Activated CD4-positive, alpha-beta T cell treated with anti-CD3 and anti-CD28 coated beads for 24 hours (primary cell): Measurements from ENCODE around the gene BTBD16.

ENCODE experiments used
- DNase-seq, 2 donors: peaks; one replicate each; pipeline ENCODE4 v3.0.0-alpha.2; 2020; ENCODE audit warnings: low read depth in 2 of 2

BTBD16 gene

DNA sequence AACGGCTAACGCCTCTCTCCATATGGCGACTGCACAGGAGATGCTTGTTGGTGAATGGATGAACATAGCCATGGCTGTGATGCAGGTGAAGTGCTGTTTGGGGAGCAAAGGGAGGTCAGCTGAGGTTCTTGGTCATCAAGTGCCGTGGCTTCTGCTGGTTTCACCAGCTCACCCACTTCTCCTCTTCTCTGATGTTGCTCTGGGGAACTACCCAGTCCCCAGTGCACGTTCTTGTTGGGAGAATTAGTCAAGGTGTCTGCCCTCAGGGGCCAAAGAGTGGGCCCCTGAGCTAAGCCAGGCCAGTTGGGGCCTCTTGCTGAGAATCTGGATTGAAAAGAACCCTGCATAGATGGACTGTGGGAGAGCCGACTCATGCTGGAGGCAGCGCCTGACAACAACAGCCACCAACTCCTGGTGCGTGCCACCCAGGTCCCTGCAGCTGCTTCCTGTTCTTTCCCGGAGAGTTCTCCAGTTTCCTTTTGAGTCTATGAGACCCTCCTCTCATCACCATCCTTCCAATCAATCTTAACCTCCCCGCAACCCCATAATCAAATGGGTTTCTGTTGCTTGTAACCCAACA is 3.0 kb downstream of the BTBD16 start:
- DNase-seq = no peak

DNA sequence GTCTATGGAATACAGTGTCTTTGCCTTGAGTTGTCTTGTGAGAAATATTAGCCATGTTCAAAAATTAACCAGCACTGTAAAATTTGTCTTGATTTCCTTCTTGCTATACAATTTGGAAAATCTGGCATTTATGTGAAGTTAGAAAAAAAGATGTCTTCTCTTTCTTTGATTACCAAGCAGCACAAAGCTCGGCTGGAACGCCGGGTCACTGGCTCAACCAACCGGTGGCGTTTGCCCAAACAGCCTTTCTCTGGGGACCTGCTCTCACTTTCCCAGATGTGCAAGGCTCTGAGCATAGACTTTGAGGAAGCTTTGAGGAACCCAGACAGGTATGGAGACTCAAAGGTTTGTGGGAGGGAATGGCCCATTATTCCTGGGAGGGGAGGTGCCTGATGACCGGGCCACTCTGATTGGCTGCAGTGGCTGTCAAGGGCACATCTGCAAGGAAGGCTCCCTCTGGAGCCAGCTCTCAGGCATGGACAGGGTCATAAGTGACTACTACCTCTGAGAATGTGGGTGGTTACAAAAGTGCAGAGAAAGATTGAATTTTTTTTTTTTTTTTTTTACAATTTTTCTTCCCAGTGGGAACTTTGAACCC is 5.6 kb downstream of the BTBD16 start:
- DNase-seq = no peak

DNA sequence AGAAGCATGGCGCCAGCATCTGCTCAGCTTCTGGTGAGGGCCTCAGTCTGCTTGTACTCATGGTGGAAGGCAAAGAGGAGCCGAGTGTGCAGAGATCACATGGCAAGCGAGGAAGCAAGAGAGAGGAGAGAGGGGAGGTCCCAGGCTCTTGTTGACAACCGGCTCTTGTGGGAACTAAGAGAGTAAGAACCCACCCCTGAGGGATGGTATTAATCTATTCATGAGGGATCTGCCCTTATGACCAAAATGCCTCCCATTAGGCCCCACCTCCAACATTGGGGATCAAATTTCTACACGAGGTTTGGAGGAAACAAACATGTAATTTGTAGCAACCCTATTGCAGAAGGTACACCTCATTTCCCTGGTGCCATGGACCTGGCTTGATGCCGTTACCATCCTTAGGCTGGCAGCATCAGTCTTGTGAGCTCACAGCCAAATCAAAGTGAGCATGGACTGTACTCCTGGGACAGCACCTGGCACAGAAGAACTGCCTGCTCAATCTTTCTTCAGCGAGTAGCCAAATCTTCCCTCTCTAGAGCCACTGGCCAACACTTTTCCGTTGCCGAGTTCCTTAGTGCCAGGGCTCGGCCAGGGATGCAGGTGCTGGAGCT is 6.5 kb downstream of the BTBD16 start:
- DNase-seq = no peak

DNA sequence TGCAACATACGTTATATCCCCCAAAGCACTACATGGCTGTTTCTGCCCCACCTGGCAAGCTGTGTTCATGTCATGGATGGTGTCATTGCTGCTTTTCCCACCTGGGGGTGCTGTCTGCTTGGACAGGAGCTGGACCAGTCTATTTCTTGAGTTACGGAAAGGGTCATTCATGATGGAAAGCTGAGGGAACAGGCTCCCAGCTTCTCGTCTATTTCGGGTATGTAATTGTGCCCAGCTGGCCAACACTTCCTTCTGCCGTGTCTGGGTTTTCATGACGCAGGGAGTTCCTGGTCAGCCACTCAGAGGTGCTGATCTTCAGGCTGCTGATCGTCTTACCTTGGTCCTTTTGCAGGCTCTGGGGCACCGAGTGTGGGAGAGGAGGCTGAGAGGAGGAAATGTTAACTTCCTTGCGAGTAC is 8.6 kb downstream of the BTBD16 start:
- peak in 1 of 2 donors; percentile 6 for DNase-seq

DNA sequence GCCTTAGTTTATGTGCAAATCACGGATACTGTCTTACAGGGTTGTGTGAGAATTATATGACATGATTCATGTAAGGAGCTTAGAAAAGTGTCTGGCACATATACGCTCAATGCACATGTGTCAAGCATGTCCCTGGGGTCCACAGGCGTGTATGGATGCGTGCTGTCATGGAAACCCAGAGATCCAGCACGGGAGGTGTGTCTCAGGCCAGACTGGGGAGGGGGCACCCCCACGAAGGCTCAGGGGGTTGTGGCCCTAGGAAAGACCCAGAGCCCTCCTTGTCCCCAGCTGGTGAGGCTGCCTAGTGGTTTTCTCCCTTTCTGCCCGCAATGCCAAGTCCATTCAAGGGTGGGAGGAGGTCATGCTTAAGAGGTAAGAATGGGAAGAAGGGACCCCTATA is 9.1 kb downstream of the BTBD16 start:
- DNase-seq = no peak

DNA sequence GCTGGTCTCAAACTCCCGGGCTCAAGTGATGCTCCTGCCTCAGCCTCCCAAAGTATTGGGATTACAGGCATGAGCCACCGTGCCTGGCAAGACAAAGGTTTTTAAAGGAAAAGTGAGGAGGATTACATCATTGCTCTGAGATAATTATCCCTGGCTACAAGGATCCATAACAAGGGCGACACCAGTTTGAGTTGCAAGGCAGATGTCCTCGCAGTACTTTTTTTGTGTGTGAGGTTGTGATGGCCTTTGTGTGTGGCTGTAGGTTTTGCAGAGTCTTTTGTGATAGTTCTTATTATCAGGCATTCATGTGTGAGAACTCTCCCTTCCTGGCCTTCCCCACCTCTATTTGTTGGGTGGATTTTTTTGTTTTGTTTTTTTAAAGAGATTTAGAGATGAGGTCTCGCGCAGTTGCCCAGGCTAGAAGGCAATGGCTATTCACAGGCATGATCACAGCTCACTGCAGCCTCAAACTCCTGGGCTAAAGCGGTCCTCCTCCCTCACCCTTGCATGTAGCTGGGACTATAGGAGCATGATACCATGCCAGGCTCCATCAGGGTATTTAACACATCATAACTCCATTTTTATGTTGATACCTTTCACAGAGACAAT is 10.0 kb downstream of the BTBD16 start:
- DNase-seq = no peak

DNA sequence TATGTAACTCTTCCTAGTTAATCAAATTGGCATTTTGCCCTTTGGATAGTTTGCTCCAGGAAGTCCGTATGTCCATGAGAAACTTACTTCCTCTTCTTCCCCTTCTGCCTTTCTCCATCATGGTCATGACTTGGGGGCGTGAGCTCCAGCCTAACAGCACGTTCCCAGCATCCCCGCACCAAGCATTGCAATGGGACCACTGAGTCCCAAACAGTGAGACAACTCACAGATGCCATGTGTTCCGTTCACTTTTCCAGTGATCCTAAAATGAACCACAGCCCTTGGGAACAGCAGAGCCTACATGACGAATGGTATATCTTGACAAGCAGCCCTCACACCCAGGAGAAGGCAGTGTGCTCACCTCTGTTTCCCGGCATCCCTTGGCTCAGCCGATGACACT is 10.7 kb downstream of the BTBD16 start:
- no peak for DNase-seq

DNA sequence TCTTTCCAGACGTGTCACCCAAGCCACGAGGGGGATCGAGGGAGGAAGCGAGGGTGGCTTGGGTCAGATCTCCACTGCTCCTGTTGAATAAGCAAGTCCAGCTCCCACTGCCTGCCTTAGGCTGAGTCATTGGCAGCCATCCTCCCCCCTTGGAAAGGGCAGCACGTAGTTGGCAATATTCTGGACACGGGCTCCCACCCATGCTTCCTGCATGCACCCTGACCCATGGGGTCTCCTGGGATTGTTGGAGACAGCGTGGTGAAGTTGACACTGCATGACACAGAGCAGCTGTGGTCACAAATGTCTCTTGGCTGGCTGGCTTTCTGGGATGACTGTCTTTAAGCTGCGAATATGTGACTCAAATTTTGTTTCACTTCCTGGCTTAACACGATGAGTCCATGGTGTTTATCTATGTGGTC is 11.2 kb downstream of the BTBD16 start:
- no peak for DNase-seq

DNA sequence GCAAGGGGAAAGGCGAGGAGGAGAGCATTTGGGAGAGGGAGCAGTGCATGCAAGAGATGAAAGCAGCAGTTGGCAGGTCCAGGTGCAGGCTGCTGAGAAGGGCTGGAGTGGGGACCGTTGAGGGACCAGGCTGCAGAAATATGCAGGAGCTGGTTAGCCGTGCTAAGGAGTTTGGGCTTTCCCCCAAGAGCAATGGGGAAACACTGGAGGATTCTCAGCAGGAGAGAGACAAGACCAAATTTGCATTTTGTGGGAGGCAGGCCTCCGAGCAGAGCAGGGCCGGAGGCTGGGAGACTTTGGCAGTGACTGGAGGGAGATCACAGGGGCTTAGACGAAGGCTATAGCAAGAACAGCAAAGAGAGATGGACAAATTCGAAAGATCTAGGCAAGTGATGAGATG is 11.8 kb downstream of the BTBD16 start:
- no peak for DNase-seq

DNA sequence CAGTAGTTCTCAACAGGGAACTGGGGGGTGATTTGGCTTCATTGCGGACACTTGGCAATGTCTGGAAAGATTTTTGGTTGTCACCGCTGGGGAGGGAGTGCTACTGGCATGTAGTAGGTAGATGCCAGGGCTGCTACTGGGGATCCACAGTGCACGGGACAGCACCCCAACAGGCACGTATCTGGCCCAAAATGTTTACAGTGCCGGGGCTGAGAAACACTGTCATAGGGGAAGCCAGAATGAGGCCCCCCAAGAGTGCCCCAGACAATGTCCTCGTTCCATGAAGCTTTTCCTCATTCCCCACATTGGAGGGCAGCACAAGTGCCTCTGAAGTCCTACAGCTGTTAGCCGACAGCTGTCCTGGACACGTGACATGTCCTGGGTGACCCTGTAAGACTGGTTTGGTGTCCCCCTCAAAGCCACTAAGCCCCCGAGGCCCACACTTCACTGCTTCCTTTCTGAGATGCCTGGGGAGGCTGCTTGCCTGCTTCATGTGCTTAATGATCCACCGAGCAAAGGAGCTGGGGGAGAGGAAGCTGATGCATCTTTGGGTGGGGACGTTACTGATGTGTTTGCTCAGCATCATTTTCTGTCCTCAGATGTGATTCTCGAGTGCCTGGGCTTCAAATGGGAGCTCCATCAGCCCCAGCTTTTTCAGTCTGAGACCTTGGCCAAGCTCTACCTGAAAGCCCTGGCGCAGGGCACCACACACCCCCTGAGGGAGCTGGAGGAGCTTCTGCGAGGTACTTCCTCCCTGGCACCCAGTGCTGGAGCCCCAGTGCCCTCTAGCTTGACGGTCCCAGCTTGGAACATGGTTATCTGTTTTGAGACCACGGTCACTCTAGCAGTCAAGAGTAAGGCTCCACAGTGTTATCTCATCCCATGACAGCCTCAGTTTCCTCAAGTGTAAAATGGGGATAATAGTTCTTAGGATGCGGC is 14.7 kb downstream of the BTBD16 start:
- no peak for DNase-seq

DNA sequence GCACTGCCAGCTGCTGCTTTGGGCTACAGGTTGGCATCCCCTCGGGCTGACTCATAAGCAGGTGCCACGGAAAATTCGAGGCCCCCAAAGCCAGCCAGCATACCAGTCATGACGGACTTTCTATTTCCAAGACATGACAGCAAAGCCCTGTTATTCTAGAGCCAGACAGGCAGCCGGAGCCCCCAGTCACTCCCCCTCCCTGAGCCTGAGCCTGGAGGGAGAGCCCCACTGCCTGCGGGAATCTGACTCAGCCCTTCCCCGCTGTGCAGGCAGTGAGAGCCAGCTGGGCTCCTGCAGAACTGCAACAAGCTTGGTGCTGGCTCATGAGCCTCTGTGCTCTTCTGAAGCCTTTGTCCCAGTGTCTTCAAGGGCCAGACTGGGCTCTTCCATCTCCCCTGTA is 15.8 kb downstream of the BTBD16 start:
- no peak for DNase-seq

DNA sequence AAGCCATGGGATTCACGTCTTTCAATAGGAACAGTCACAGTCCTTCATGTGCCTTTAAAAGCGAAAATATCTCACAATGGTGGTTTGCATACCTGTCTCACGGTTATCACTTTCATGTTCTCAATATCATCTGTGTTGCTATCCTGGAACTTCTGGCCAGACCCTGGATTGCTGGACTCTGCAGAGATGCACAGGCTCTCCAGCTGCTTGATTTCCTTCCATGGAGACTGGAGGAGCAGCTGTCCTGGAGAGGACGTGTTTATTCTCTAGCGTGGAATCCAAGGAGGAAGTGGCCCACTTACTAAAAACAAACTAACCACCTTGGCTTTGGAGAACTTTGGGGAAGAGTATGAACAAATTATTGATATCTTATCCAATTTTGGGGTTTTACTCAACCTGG is 16.5 kb downstream of the BTBD16 start:
- no peak for DNase-seq

DNA sequence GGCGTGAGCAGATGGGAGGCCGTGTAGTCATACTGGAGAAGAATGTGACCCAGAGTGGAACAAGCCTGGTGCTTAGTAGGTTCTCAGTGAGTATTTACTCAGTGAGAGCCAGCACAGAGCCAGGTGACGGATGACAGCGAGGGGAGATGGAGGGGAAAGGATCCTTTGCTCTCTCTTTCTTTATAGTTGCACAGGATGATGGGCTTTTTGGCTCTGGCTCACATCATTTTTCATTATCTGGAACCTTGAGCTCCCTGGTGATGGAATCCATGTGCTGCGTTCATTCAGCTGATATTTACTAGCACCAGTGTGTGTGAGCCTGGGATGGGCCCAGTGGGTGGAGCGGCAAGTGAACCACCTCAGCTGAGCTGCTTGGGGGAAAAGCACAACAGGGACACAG is 17.2 kb downstream of the BTBD16 start:
- DNase-seq = no peak

DNA sequence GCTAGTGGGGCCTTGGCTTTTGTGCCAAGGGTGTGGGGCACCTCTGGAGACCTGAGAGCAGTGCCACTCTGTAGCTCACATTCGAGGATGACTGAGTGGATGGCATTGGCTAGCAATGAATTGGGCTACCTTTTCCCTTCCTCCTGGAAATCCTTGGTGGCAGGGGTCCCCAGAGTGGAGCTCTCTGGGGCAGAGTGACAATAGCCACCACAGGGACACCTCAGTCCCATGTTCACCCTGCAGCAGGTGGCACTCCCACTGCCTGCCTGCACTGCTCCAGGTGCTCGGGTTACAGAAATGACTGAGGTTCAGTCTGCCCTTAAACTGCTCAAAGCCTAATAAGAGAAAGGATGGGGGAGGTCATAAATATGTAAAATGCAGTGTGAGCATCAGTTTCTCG is 17.8 kb downstream of the BTBD16 start:
- no peak for DNase-seq

DNA sequence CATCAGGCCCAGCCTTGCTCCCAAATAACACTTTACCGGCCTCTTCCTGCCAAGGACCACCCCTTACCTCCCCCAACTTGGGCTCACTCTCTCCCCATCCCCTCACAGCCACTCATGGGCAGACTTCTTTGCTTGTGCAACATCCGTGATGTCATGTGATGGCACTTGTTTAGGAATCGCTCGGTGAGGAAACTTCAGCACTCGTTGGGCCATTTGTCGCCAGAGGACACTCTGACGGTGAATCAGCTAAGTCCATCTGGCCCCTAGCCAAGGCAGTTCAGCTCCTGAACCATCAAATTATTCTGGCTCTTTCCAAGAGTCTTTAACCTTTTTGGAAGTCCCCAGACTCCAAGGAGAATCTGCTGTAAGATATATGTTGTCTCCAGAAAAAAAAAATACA is 19.2 kb downstream of the BTBD16 start:
- no peak for DNase-seq

DNA sequence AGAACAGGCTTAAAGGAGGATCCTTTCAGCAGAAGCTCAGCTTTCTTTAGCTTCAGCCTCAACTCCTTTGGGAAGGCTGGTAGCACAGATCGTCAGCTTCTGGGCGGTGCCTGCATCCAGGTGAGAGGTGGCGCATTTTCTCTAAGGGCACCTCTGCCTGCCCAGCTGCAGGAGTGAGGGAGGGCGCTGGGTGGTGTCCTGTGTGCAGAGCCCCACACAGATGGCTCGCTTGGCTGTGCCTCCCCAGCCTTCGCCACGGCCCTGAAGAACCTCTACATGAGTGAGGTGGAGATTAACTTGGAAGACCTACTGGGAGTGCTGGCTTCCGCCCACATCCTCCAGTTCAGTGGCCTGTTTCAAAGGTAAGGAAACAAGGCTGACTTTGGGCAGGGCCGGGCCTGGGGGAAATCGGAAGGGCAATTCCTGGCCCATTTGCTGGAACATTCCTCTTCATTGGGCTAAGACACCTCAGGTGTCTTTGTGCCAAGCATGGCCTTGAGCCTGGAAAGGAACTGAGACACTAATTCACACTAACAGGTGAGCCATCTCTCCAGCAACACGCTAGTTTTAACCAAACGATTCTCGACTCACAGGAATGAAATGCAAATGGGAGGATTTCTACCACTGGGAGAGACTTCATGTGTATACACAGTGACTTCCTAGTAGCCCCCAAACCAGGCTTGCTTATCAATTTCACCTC is 19.9 kb downstream of the BTBD16 start:
- no peak for DNase-seq

DNA sequence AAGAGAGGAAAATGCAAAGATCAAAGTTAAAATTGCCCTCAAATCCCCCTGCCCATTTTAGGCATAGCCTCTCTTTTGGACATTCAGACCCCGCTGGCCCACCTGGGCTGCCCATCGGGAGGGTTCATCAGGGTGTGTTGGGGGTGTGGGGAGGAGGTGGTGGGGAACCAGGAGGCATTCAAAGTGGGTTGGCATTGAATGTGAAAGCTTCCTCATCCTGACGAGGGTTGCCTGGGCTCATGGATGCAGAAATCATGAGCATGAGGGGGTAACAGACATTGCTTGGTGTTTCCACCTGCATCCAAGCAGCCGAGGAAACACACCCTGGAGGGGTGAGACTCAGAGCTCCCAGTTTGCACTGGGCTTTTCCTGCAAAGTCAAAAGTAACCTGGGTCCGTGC is 20.6 kb downstream of the BTBD16 start:
- no peak for DNase-seq

DNA sequence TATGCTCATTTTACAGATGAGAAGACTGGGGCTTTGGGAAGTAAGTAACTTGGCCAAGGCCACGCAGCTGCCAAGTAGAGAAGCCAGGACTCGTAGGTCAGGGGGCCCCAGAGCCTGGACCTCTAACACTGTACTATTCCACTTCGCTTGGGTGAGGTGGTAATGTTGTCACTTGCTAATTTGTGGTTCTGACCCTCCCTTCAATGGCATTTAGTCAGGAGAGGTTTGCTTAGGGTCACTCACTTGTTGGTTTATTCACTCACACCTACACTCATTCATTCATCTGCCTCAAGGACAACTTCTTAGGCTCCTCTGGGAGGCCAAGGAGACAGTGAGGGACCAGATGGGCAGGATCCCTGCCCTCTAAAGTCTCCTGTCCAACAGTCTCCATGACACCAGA is 21.3 kb downstream of the BTBD16 start:
- no peak for DNase-seq

DNA sequence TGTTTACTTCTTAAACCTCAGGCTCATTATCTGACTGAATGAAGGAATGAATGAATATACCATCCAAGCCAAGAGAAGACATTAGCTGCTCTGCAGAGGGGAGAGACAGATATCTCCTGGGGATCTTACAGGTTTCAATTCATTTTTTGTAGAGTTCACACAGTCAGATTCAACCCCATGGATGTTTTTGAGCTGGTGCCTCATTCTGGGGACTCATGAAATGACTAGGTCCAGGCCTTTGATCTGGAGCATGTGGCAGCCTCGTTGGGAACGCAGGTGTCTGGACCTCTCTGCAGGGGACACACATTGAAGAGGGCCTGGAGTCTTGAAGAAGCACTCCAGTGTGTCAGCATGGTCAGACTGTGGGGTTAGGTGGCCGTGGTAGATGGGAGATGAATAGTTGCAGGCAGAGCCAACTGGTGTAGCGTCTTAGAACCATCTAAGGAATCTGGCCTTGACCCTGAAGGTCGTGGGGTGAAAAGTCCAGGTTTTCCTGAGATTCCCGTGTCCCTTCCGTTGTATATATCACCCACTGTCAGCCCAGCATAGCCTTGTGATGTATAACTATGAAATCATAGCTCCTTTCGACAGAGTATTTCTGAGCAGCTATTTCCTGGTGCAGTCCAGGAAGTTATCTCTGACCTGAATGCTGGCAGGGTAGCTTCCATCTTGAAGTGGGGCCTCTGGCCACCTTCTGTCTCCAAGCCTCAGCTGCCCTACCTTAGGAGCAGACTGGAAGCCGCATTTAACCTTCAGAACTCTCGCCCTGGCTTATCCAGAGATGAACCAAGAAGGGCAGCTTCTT is 22.3 kb downstream of the BTBD16 start:
- DNase-seq = no peak

DNA sequence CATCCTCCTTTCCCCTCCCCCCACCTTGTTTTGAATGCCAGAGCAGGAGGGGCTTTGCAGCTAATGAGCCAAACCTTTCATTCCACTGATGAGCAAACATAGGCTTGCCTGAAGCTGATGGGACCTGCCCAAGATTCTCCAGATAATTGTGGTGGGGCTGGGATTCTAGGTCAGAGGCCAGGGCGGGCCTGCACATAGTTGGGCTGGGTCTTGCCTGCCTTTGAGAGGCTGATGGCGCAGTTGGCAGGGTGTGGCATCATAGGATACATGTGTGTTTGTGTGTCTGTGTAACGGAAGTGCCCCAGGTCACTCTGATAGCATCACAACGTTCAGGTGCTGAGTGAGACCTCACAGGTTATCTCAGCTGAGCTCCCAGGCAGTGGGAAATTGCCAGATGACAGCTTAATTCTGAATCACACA is 22.9 kb downstream of the BTBD16 start:
- no peak for DNase-seq
